AG04449 (cell line): ENCODE measurements around the gene SLC16A5.

Experiments
- CTCF ChIA-PET: fragments of 350-600 bp; formaldehyde crosslinking; extraction: SDS; loops from one replicate; lab custom pipeline; 2021; ENCODE audit warnings: antibody characterized with exemption; lab: Yijun Ruan, JAX
- POLR2A ChIA-PET: fragments of 400-600, 350-600 bp; formaldehyde crosslinking; extraction: SDS; loops from one replicate; lab custom pipeline; 2020; ENCODE audit warnings: antibody characterized with exemption, inconsistent platforms; lab: Yijun Ruan, JAX
- DNase-seq: peaks from one replicate; pipeline ENCODE4 v3.0.0-alpha.2; 2010; ENCODE audit warnings: low read depth, low spot score
- H3K4me3 ChIP-seq: 2 replicates; pipeline ENCODE4 v1.5.1; 2011; ENCODE audit warnings: low read depth, mild to moderate bottlenecking, control low read depth, low read length
- CTCF ChIP-seq: IDR thresholded peaks from one replicate; pipeline ENCODE4 v1.5.1; 2011; ENCODE audit warnings: mild to moderate bottlenecking, moderate library complexity, low read length, control low read depth, inconsistent platforms; ENCODE audit not compliant: insufficient read depth; ENCODE audit errors: missing control alignments

SLC16A5 gene

GRCh38 chr17:75110234-75110937 lies 22.6 kb downstream of the SLC16A5 start:
- POLR2A ChIA-PET, result interaction anchor here (0.7 kb wide), 1 partner anchor 75 kb away, joined by 3 read pairs; no protein-coding TSS in a partner anchor
- DNase-seq, result no peak
- peak overlapping the region; percentile 79 for H3K4me3 ChIP-seq
- CTCF ChIA-PET, result interaction anchor here (0.8 to 9.4 kb wide), 13 partner anchors 8 to 188 kb away, joined by 3 to 231 read pairs (median 6); partner anchors contain the start of genes NT5C and NUP85
- TF ChIP-seq CTCF, result no peak

- DNase-seq, result no peak
- ChIA-PET POLR2A (interaction anchor here (0.7 kb wide), 1 partner anchor 24 kb away, joined by 3 read pairs; no protein-coding TSS in a partner anchor), CTCF (interaction anchor here (0.6 to 9.4 kb wide), 19 partner anchors 6 to 301 kb away, joined by 3 to 231 read pairs (median 6); partner anchors contain the start of genes NT5C and NUP85)
- TF ChIP-seq CTCF, result no peak
- no peak overlapping the region; the same call in 1 of the 2 replicates for H3K4me3 ChIP-seq
Observed at GRCh38 chr17:75111777-75112335, 24.1 kb downstream of the SLC16A5 start.

- H3K4me3 ChIP-seq, result peak overlapping the region; percentile 57
Observed at GRCh38 chr17:75113798-75114551, 26.2 kb downstream of the SLC16A5 start.

GRCh38 chr17:75114552-75115314 lies 27.0 kb downstream of the SLC16A5 start:
- H3K4me3 ChIP-seq, result peak overlapping the region; percentile 57
- CTCF ChIA-PET, result interaction anchor here (0.7 to 9.4 kb wide), 62 partner anchors 9 to 633 kb away, joined by 3 to 231 read pairs (median 8); partner anchors contain the start of genes GGA3, MIF4GD, MRPL58 and MRPS7
- POLR2A ChIA-PET, result interaction anchor here (1.0 to 1.8 kb wide), 5 partner anchors 10 to 124 kb away, joined by 3 to 19 read pairs (median 8); partner anchors contain the start of genes NT5C and SLC16A5
- DNase-seq, result no peak
- no peak for TF ChIP-seq CTCF

More at GRCh38 chr17:75113798-75114551, 26.2 kb downstream of the SLC16A5 start:
- ChIA-PET CTCF (interaction anchor here (0.8 to 9.4 kb wide), 61 partner anchors 9 to 634 kb away, joined by 3 to 231 read pairs (median 8); partner anchors contain the start of genes GGA3, MIF4GD, MRPL58 and MRPS7), POLR2A (interaction anchor here (0.8 to 1.8 kb wide), 6 partner anchors 11 to 125 kb away, joined by 3 to 19 read pairs (median 6); partner anchors contain the start of genes NT5C and SLC16A5)
- peak; percentile 31 for DNase-seq
- TF ChIP-seq CTCF, result peak; percentile 91

- H3K4me3 ChIP-seq, result no peak overlapping the region
- DNase-seq, result no peak
- no peak for TF ChIP-seq CTCF
- ChIA-PET CTCF (interaction anchor here (0.7 to 9.4 kb wide), 21 partner anchors 8 to 297 kb away, joined by 3 to 231 read pairs (median 18); partner anchors contain the start of genes GGA3, MIF4GD, MRPS7 and NT5C), POLR2A (interaction anchor here (1.6 to 1.8 kb wide), 2 partner anchors 16 to 124 kb away, joined by 5 read pairs; partner anchors contain the start of gene NT5C)
Observed at GRCh38 chr17:75115555-75115954, 27.8 kb downstream of the SLC16A5 start.
